ENCODE measurements around the gene TAS2R60. TPM values are rescaled to one million over a fixed set of nuclear protein-coding genes. Genes with fewer than 3 reads are reported as not detected.
"Not testable (repeated sequence)": the region's sequence is repeated elsewhere in the genome, so short reads cannot be mapped to it uniquely, and the experiment has no call there.

The TAS2R60 gene
- total and polyA plus RNA-seq, 12 donors: not detected

DNA sequence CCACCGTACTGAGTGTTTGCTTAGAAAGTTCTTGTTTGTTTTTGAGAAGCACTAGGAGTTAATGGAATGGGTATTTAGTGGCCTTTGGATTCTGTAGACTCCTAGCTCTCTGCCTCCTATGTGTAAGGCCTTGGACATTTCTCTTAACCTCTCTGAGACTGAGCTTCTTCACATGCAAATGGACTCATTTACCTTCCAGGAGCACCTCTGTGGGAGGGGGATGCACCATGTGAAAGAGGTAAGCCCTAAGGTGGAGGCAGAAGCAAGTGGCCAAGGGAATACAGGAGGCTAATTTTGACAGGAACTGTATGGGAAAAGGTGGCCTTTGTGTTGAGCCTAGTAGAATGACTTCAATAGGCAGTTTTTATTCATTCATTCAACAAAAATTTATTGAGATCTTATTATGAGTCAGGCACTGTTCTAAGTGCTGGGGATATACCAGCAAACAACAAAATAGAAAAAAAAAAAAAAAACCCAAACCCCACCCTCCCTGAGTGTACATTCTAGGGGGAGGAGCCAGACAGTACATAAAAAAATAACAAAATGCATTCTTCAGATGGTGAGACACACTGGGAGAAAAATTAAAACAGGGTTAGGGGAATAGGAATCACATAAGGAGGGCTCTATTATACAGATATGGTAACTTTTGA lies 25.4 kb upstream of the TAS2R60 start:
- TF ChIP-seq, protein P1, sequence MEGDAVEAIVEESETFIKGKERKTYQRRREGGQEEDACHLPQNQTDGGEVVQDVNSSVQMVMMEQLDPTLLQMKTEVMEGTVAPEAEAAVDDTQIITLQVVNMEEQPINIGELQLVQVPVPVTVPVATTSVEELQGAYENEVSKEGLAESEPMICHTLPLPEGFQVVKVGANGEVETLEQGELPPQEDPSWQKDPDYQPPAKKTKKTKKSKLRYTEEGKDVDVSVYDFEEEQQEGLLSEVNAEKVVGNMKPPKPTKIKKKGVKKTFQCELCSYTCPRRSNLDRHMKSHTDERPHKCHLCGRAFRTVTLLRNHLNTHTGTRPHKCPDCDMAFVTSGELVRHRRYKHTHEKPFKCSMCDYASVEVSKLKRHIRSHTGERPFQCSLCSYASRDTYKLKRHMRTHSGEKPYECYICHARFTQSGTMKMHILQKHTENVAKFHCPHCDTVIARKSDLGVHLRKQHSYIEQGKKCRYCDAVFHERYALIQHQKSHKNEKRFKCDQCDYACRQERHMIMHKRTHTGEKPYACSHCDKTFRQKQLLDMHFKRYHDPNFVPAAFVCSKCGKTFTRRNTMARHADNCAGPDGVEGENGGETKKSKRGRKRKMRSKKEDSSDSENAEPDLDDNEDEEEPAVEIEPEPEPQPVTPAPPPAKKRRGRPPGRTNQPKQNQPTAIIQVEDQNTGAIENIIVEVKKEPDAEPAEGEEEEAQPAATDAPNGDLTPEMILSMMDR (IDR thresholded peaks at IDR 0.05): no peak
- no peak for DNase-seq
- H3K36me3 ChIP-seq: no peaks in the 10 kb centered on the region
- no peak overlapping the region for H3K27ac ChIP-seq
- H3K4me1 ChIP-seq: peaks cover 0 to 17% (median 0%) of the 10 kb centered on the region in 9 donors
- no peaks in the 10 kb centered on the region for H3K9me3 ChIP-seq
- intact Hi-C loops (cut with DNase I): loop anchor here in 9 of 10 donors (2.0 to 10.0 kb wide), 13 partner anchors 36 to 181 kb away; partner anchors contain the start of genes ZYX (in 4 of the 9), FAM131B (in 3 of the 9) and CLCN1 (in 1 of the 9)
- 29 to 46% methylated on average over 1 of the region's 1 CpG for WGBS, 2 donors
- peaks cover 0 to 26% (median 4%) of the 10 kb centered on the region in 7 donors for H3K27me3 ChIP-seq
- ATAC-seq: no peak
- no peak overlapping the region for H3K4me3 ChIP-seq

DNA sequence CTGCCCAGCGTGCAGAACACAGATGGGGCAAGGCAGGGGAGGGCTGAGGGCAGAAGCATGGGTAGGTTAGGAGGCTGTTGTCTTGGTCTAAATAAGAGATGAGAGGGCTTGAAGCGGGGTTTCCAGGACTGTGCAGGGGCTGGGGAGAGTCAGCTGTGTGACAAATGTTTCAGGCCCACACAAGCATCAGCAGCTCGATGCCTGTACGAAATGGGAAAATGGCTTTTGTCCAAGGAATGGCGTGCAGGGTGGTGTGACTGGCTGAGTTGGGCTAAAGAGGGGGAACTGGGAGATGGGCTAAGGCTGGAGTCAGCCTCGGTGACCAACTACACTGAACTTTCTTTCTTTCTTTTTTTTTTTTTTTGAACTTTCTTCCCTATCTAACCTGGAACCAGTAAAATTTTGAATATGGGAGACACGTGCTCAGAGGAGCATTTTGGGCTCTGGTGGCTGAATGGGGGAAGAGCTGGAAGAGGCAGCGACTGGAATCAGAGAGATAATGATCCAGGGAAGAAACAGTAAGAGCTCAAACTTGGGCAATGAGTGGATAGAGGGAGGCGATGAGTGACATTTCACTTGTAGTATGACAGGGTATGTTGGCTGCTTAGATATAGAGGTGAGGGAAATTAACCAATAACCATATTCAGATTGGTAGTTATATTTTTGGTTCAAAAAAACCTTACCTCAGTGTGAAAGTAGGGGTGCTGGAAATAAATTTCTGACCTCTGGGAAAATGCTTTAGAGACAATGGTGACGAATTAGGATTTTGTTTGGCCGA lies 24.4 kb upstream of the TAS2R60 start:
- TF ChIP-seq, protein P1 (IDR thresholded peaks at IDR 0.05): no peak
- no peak for ATAC-seq
- no peak for DNase-seq
- 88 to 89% methylated on average over 11 of the region's 11 CpGs for WGBS, 2 donors
- Histone ChIP-seq H3K4me1 (peaks cover 0 to 9% (median 0%) of the 10 kb centered on the region in 9 donors), H3K9me3 (no peaks in the 10 kb centered on the region), H3K27me3 (peaks cover 0 to 19% (median 4%) of the 10 kb centered on the region in 7 donors), H3K4me3 (no peak overlapping the region), H3K27ac (no peak overlapping the region), H3K36me3 (no peaks in the 10 kb centered on the region)
- intact Hi-C loops (cut with DNase I): loop anchor here in 8 of 10 donors (5.0 to 10.0 kb wide), 9 partner anchors 37 to 182 kb away; partner anchors contain the start of genes FAM131B (in 3 of the 8), ZYX (in 2 of the 8) and CLCN1 (in 1 of the 8)

DNA sequence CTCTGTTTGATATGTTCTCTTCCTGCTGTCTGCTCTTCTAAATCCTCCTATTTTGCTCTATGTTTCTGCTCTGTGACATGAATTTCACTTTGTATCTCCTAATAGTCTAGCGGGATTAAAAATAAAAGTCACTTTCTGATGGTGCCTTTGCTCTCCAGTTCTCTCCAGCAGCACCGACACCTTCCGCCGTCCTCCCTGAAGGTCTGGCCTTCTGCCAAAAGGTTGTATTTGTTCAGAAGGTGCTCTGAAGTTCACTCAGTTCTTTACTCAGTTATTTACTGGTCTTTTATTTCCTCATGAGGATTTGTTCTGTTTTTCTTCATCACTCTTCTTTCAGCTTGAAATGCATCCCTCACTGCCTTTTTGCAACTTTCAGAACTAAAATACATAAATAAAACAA lies 23.4 kb upstream of the TAS2R60 start:
- DNase-seq (no peak), ATAC-seq (no peak)
- TF ChIP-seq, protein P1 (IDR thresholded peaks at IDR 0.05): no peak
- Histone ChIP-seq H3K27ac (no peak overlapping the region), H3K4me1 (peaks cover 0 to 9% (median 0%) of the 10 kb centered on the region in 9 donors), H3K27me3 (peaks cover 0 to 10% (median 2%) of the 10 kb centered on the region in 7 donors), H3K9me3 (no peaks in the 10 kb centered on the region), H3K36me3 (no peaks in the 10 kb centered on the region), H3K4me3 (no peak overlapping the region)
- intact Hi-C loops (cut with DNase I): loop anchor here in 8 of 10 donors (5.0 to 10.0 kb wide), 9 partner anchors 38 to 183 kb away; partner anchors contain the start of genes FAM131B (in 3 of the 8), ZYX (in 2 of the 8) and CLCN1 (in 1 of the 8)
- 32 to 39% methylated on average over 4 of the region's 4 CpGs for WGBS, 2 donors

DNA sequence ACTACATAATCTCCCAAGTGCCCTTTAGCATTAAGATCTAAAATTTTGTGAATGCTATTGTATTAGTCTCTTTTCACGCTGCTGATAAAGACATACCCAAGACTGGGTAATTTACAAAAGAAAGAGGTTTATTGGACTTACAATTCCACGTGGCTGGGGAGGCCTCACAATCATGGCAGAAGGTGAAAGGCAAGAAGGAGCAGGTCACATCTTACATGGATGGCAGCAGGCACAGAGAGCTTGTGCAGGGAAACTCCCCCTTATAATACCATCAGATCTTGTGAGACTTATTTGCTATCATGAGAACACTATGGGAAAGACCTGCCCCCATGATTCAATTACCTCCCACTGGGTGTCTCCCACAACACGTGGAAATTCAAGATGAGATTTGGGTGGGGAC lies 22.6 kb upstream of the TAS2R60 start:
- intact Hi-C loops (cut with DNase I); H3K36me3 ChIP-seq; H3K4me1 ChIP-seq; ATAC-seq; H3K9me3 ChIP-seq; H3K27me3 ChIP-seq; H3K27ac ChIP-seq; DNase-seq; H3K4me3 ChIP-seq: not testable (repeated sequence)
- WGBS, 2 donors: 57 to 59% methylated on average over 3 of the region's 3 CpGs

All from heart right ventricle (tissue), 16 donors.